PC-3 (cell line): Measurements from ENCODE around the gene LRRC56. TPM values are rescaled to one million over a fixed set of nuclear protein-coding genes. Genes with fewer than 3 reads are reported as not detected.

Source experiments
- ATAC-seq: fragments of 200-7000 bp; cut with Tn5 transposase; 2 replicates; pipeline ENCODE4 v1.9.1; 2020; ENCODE audit warnings: mild to moderate bottlenecking, moderate library complexity
- BruUV-seq: library from RNA; stranded (reverse); fragments of 400-500 nt; replicated peaks from 2 replicates; lab custom pipeline; 2021; lab: Mats Ljungman, UMichigan
- CTCF ChIA-PET: fragments of 300-600 bp; sonication (Branson Sonifier 250); formaldehyde crosslinking; loops from one replicate; lab custom pipeline; 2022; ENCODE audit warnings: antibody characterized with exemption; lab: Charles Lee
- POLR2A ChIA-PET: fragments of 300-600 bp; sonication (Branson Sonifier 250); formaldehyde crosslinking; loops from one replicate; lab custom pipeline; 2022; ENCODE audit warnings: antibody characterized with exemption; ENCODE audit not compliant: unreplicated experiment; lab: Charles Lee
- DNase-seq: peaks from one replicate; pipeline ENCODE4 v3.0.0-alpha.2; 2015
- H2AFZ ChIP-seq: fragments of 300-600 bp; sonication (generic); 2 replicates; pipeline ENCODE4 v1.6.0; 2016; ENCODE audit warnings: antibody characterized with exemption, low read length
- H3F3A ChIP-seq: fragments of 300-600 bp; sonication (generic); one replicate; pipeline ENCODE4 v1.6.0; 2017; ENCODE audit warnings: antibody characterized with exemption, low read length, control low read depth, mild to moderate bottlenecking; ENCODE audit not compliant: unreplicated experiment
- H3K27ac ChIP-seq: fragments of 300-600 bp; sonication (generic); 2 replicates; pipeline ENCODE4 v1.5.1; 2016; ENCODE audit warnings: mild to moderate bottlenecking, low read length
- H3K27me3 ChIP-seq: fragments of 300-600 bp; sonication (generic); 2 replicates; pipeline ENCODE4 v1.6.1; 2016; ENCODE audit warnings: low read length, mixed read lengths
- H3K36me3 ChIP-seq: fragments of 300-600 bp; sonication (generic); 2 replicates; pipeline ENCODE4 v1.6.1; 2016; ENCODE audit warnings: low read depth, mixed run types, low read length, mixed read lengths
- H3K4me1 ChIP-seq: fragments of 300-600 bp; sonication (generic); 2 replicates; pipeline ENCODE4 v1.5.1; 2016; ENCODE audit warnings: low read length; ENCODE audit not compliant: insufficient read depth
- H3K4me2 ChIP-seq: fragments of 300-600 bp; sonication (generic); 2 replicates; pipeline ENCODE4 v1.6.0; 2016; ENCODE audit warnings: low read length
- H3K4me3 ChIP-seq: fragments of 300-600 bp; sonication (generic); 2 replicates; pipeline ENCODE4 v1.5.1; 2016; ENCODE audit warnings: mild to moderate bottlenecking, low read length, mixed read lengths
- H3K79me2 ChIP-seq: fragments of 300-600 bp; sonication (generic); 2 replicates; pipeline ENCODE4 v1.6.1; 2017; ENCODE audit warnings: low read length, mixed read lengths
- H3K9ac ChIP-seq: fragments of 300-600 bp; sonication (generic); 2 replicates; pipeline ENCODE4 v1.6.0; 2016; ENCODE audit warnings: mild to moderate bottlenecking, low read length
- H3K9me2 ChIP-seq: fragments of 300-600 bp; sonication (generic); replicated peaks from 2 replicates; pipeline ENCODE4 v1.6.1; 2016; ENCODE audit warnings: mixed run types, low read length, mixed read lengths
- H3K9me3 ChIP-seq: fragments of 300-600 bp; sonication (generic); 2 replicates; pipeline ENCODE4 v1.6.1; 2016; ENCODE audit warnings: low read length, mixed read lengths
- H4K20me1 ChIP-seq: fragments of 300-600 bp; sonication (generic); 2 replicates; pipeline ENCODE4 v1.6.1; 2016; ENCODE audit warnings: low read length, mixed read lengths
- EZH2 ChIP-seq: fragments of 300-600 bp; sonication (generic); IDR thresholded peaks from one replicate; pipeline ENCODE4 v1.6.1; 2017; ENCODE audit warnings: antibody characterized with exemption, mild to moderate bottlenecking, low read length; ENCODE audit not compliant: unreplicated experiment
- EZH2phosphoT487 ChIP-seq: fragments of 300-600 bp; sonication (generic); IDR thresholded peaks from 2 replicates; pipeline ENCODE4 v1.6.1; 2018; ENCODE audit warnings: mild to moderate bottlenecking, antibody characterized with exemption, low read length, borderline replicate concordance
- intact Hi-C: fragments of 100-400 bp; cut with micrococcal nuclease; formaldehyde crosslinking; loops from 2 replicates; pipeline ENCODE4 v1.9.0; 2023
- total RNA-seq: library from RNA; depleted of rRNA; stranded (reverse); fragments of >200 nt; gene quantifications from 2 replicates; pipeline ENCODE4 v1.2.3, GENCODE V29; 2014
- TF ChIP-seq, protein P1 (sequence below): fragments of 300-600 bp; sonication (generic); conservative IDR thresholded peaks from 2 replicates; pipeline ENCODE4 v1.5.1; 2017; ENCODE audit warnings: antibody characterized with exemption, low read depth, mild to moderate bottlenecking, low read length

LRRC56 gene
- total RNA-seq, 1 experiment from 2014 or later: 1.5 TPM

DNA sequence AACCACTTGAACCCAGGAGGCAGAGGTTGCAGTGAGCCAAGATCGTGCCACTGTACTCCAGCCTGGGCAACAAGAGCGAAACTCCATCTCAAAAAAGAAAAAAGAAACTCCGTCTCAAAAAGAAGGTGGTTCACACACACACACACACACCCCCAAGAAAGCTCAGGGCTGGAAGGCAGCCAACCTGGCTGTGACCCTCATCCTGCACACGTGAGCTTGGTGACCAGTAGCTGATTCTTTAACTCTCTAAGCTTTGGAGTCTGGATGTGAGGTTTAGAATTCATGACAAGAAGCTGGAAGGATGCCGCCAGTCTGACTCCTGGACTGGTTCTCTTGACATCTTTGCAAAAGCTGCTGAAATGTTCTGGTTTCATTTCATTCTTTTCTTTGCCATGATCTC, 28.4 kb upstream of the LRRC56 start:
- peaks cover 12% of the 10 kb centered on the region for H3K4me1 ChIP-seq
- no peaks in the 10 kb centered on the region for H3F3A ChIP-seq
- intact Hi-C loops: loop anchor here (5.0 kb wide), 1 partner anchor 42 kb away; no protein-coding TSS in a partner anchor
- CTCF ChIA-PET: no interaction called here
- H3K79me2 ChIP-seq: peaks cover 34% of the 10 kb centered on the region
- BruUV-seq: TSS peak; percentile 28
- H3K27me3 ChIP-seq: no peaks in the 10 kb centered on the region
- no peak overlapping the region for H3K9ac ChIP-seq
- H3K9me3 ChIP-seq: no peaks in the 10 kb centered on the region
- no peak overlapping the region for H3K27ac ChIP-seq
- H3K36me3 ChIP-seq: peaks cover 3% of the 10 kb centered on the region; the same call in 1 of the 2 replicates
- ATAC-seq (no peak), DNase-seq (no peak)
- POLR2A ChIA-PET: no interaction called here
- H2AFZ ChIP-seq: no peak overlapping the region
- H3K4me2 ChIP-seq: no peak overlapping the region
- H4K20me1 ChIP-seq: no peaks in the 10 kb centered on the region
- TF ChIP-seq EZH2 (no peak), EZH2phosphoT487 (no peak)
- TF ChIP-seq, protein P1, sequence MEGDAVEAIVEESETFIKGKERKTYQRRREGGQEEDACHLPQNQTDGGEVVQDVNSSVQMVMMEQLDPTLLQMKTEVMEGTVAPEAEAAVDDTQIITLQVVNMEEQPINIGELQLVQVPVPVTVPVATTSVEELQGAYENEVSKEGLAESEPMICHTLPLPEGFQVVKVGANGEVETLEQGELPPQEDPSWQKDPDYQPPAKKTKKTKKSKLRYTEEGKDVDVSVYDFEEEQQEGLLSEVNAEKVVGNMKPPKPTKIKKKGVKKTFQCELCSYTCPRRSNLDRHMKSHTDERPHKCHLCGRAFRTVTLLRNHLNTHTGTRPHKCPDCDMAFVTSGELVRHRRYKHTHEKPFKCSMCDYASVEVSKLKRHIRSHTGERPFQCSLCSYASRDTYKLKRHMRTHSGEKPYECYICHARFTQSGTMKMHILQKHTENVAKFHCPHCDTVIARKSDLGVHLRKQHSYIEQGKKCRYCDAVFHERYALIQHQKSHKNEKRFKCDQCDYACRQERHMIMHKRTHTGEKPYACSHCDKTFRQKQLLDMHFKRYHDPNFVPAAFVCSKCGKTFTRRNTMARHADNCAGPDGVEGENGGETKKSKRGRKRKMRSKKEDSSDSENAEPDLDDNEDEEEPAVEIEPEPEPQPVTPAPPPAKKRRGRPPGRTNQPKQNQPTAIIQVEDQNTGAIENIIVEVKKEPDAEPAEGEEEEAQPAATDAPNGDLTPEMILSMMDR: no peak
- H3K9me2 ChIP-seq: no peaks in the 10 kb centered on the region
- no peak overlapping the region for H3K4me3 ChIP-seq

DNA sequence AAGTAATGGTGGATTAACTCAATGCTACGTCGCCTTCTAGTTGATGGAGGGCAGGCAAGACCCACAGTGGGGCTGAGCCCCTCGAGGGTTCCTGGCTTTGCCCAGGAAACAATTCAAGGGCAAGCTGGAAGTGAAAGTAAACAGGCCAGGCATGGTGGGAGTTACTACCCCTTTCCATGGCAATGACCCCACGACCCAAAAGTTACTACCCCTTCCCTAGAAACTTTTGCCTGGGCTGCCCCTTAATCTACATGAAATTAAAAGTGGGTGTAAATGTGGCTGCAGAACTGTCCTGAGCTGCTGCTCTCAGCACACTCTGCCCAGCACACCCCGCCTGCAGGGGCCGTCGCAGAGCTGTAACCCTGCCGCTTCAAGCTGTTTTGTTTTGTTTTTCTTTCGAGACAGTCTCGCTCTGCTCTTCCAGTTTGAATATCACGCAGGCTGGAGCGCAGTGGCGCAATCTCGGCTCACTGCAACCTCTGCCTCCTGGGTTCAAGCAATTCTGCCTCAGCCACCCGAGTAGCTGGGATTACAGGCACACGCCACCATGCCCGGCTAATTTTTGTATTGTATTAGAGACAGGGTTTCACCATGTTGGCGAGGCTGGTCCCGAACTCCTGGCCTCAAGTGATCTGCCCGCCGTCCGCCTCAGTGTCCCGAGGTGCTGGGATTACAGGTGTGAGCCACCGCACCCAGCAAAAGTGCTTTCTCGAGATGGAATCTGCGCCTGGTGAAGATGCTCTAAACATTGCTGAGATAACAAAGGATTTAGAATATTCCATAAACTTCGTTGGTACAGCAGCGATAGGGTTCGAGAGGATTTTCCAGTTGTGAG, 24.3 kb upstream of the LRRC56 start:
- Histone ChIP-seq H3K79me2 (peaks cover 5% of the 10 kb centered on the region), H3K4me2 (no peak overlapping the region), H3F3A (no peaks in the 10 kb centered on the region), H3K4me1 (no peaks in the 10 kb centered on the region), H3K9me2 (no peaks in the 10 kb centered on the region), H2AFZ (no peak overlapping the region), H3K36me3 (peaks cover 5% of the 10 kb centered on the region), H4K20me1 (no peaks in the 10 kb centered on the region), H3K9me3 (no peaks in the 10 kb centered on the region), H3K27me3 (no peaks in the 10 kb centered on the region), H3K9ac (no peak overlapping the region), H3K4me3 (no peak overlapping the region), H3K27ac (no peak overlapping the region)
- POLR2A ChIA-PET: no interaction called here
- ATAC-seq (no peak), DNase-seq (no peak)
- intact Hi-C loops: no loop called here
- no TSS peak for BruUV-seq
- no peak for TF ChIP-seq EZH2
- TF ChIP-seq, protein P1: no peak
- TF ChIP-seq EZH2phosphoT487: no peak
- CTCF ChIA-PET: no interaction called here

DNA sequence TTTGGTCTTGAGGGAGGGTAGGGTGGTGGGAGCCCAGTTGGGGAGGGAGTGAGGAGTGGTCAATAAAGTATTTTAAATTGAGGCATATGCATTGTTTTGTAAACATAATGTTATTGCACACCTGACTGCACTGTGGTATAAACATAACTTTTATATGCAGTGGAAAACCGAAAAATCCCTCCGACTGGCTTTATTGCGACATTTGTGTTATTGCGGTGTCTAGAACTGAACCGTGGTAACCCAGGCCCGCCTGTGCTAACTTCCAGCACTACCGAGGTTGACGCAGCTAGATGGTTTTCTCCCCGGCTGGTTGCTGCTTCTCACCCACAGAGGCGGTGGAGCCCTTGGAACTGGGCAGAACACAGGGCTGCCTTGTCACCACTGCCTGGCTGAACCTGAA, 22.7 kb upstream of the LRRC56 start:
- ChIA-PET CTCF (no interaction called here), POLR2A (no interaction called here)
- Histone ChIP-seq H3K9me3 (no peaks in the 10 kb centered on the region), H3K36me3 (peaks cover 5% of the 10 kb centered on the region), H3K27ac (no peak overlapping the region), H3K9me2 (no peaks in the 10 kb centered on the region), H3K79me2 (no peaks in the 10 kb centered on the region), H4K20me1 (no peaks in the 10 kb centered on the region), H3K4me3 (no peak overlapping the region), H3F3A (no peaks in the 10 kb centered on the region), H3K9ac (no peak overlapping the region), H3K4me2 (no peak overlapping the region), H3K4me1 (no peaks in the 10 kb centered on the region), H3K27me3 (no peaks in the 10 kb centered on the region), H2AFZ (no peak overlapping the region)
- intact Hi-C loops: no loop called here
- TF ChIP-seq, protein P1: no peak
- no peak for TF ChIP-seq EZH2phosphoT487
- TF ChIP-seq EZH2: no peak
- no TSS peak for BruUV-seq
- ATAC-seq (no peak), DNase-seq (no peak)
